Measurements from ENCODE around the gene GAS1. TPM values are rescaled to one million over a fixed set of nuclear protein-coding genes. Genes with fewer than 3 reads are reported as not detected.

Gene GAS1
- total and polyA plus RNA-seq, 4 donors: 3.6 to 111 (median 57.2) TPM

- Histone ChIP-seq H3K4me1 (ENCODE audit: control insufficient read depth in 1 of 2, insufficient read depth in 2 of 2, low read length in 2 of 2) (no peaks in the 10 kb centered on the region), H3K27me3 (ENCODE audit: control insufficient read depth in 1 of 2, insufficient read depth in 2 of 2, low read length in 1 of 2) (no peaks in the 10 kb centered on the region), H3K4me3 (ENCODE audit: low read length in 2 of 2) (no peak overlapping the region), H3K27ac (ENCODE audit: low read depth in 1 of 2, low read length in 2 of 2) (no peak overlapping the region), H3K36me3 (ENCODE audit: control insufficient read depth in 1 of 2, insufficient read depth in 2 of 2, low read length in 1 of 2) (no peaks in the 10 kb centered on the region), H3K9me3 (ENCODE audit: control insufficient read depth, low read length) (no peaks in the 10 kb centered on the region)
- no peak for DNase-seq
- 29 to 36% methylated on average over 4 of the region's 4 CpGs for WGBS, 2 donors
- intact Hi-C loops (cut with DNase I): no loop called here
- ATAC-seq (ENCODE audit: low FRiP score): no peak
Measured at GRCh38 chr9:86983249-86983619, 35.9 kb upstream of the GAS1 start.

GRCh38 chr9:86980802-86981201 lies 33.5 kb upstream of the GAS1 start:
- no peak for DNase-seq
- H3K4me3 ChIP-seq (ENCODE audit: low read length in 2 of 2): no peak overlapping the region
- H3K36me3 ChIP-seq (ENCODE audit: control insufficient read depth in 1 of 2, insufficient read depth in 2 of 2, low read length in 1 of 2): no peaks in the 10 kb centered on the region
- 87 to 92% methylated on average over 3 of the region's 3 CpGs for WGBS, 2 donors
- ATAC-seq (ENCODE audit: low FRiP score): no peak
- no peaks in the 10 kb centered on the region for H3K9me3 ChIP-seq (ENCODE audit: control insufficient read depth, low read length)
- intact Hi-C loops (cut with DNase I): no loop called here
- H3K27ac ChIP-seq (ENCODE audit: low read depth in 1 of 2, low read length in 2 of 2): no peak overlapping the region
- no peaks in the 10 kb centered on the region for H3K4me1 ChIP-seq (ENCODE audit: control insufficient read depth in 1 of 2, insufficient read depth in 2 of 2, low read length in 2 of 2)
- H3K27me3 ChIP-seq (ENCODE audit: control insufficient read depth in 1 of 2, insufficient read depth in 2 of 2, low read length in 1 of 2): no peaks in the 10 kb centered on the region

- no peak for ATAC-seq (ENCODE audit: low FRiP score)
- Histone ChIP-seq H3K27ac (ENCODE audit: low read depth in 1 of 2, low read length in 2 of 2) (no peak overlapping the region), H3K4me1 (ENCODE audit: control insufficient read depth in 1 of 2, insufficient read depth in 2 of 2, low read length in 2 of 2) (no peaks in the 10 kb centered on the region), H3K36me3 (ENCODE audit: control insufficient read depth in 1 of 2, insufficient read depth in 2 of 2, low read length in 1 of 2) (no peaks in the 10 kb centered on the region), H3K4me3 (ENCODE audit: low read length in 2 of 2) (no peak overlapping the region), H3K9me3 (ENCODE audit: control insufficient read depth, low read length) (no peaks in the 10 kb centered on the region), H3K27me3 (ENCODE audit: control insufficient read depth in 1 of 2, insufficient read depth in 2 of 2, low read length in 1 of 2) (no peaks in the 10 kb centered on the region)
- WGBS, 2 donors: 96% methylated on average over 1 of the region's 1 CpG
- no peak for DNase-seq
- intact Hi-C loops (cut with DNase I): no loop called here
Measured at GRCh38 chr9:86979657-86980056, 32.4 kb upstream of the GAS1 start.

- no peaks in the 10 kb centered on the region for H3K4me1 ChIP-seq (ENCODE audit: control insufficient read depth in 1 of 2, insufficient read depth in 2 of 2, low read length in 2 of 2)
- no peaks in the 10 kb centered on the region for H3K9me3 ChIP-seq (ENCODE audit: control insufficient read depth, low read length)
- DNase-seq (no peak), ATAC-seq (ENCODE audit: low FRiP score) (no peak)
- no peaks in the 10 kb centered on the region for H3K27me3 ChIP-seq (ENCODE audit: control insufficient read depth in 1 of 2, insufficient read depth in 2 of 2, low read length in 1 of 2)
- no peak overlapping the region for H3K27ac ChIP-seq (ENCODE audit: low read depth in 1 of 2, low read length in 2 of 2)
- no peaks in the 10 kb centered on the region for H3K36me3 ChIP-seq (ENCODE audit: control insufficient read depth in 1 of 2, insufficient read depth in 2 of 2, low read length in 1 of 2)
- no peak overlapping the region for H3K4me3 ChIP-seq (ENCODE audit: low read length in 2 of 2)
- intact Hi-C loops (cut with DNase I): no loop called here
- 77 to 82% methylated on average over 6 of the region's 6 CpGs for WGBS, 2 donors
Measured at GRCh38 chr9:86978922-86979474, 31.7 kb upstream of the GAS1 start.

DNA sequence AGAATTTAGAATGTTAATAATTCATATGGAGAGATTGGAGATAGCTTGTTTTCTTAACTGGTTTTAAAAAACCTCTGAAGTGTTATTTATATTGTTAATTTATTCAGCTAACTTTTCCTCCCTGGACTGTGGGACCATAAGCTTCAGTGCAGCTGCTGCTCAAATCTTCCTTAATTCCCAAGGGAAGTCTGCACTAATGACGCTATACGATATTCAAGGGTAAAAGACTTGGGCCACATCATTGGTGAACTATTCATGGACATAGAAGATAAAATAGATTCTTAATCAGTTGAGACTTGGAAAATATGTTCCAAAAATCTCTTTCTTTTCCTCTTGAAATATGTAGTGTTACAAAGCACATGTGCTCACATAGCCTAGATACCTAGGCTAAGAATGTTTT lies 31.1 kb upstream of the GAS1 start:
- ATAC-seq (ENCODE audit: low FRiP score) (no peak), DNase-seq (no peak)
- Histone ChIP-seq H3K4me1 (ENCODE audit: control insufficient read depth in 1 of 2, insufficient read depth in 2 of 2, low read length in 2 of 2) (no peaks in the 10 kb centered on the region), H3K27ac (ENCODE audit: low read depth in 1 of 2, low read length in 2 of 2) (no peak overlapping the region), H3K9me3 (ENCODE audit: control insufficient read depth, low read length) (no peaks in the 10 kb centered on the region), H3K4me3 (ENCODE audit: low read length in 2 of 2) (no peak overlapping the region), H3K36me3 (ENCODE audit: control insufficient read depth in 1 of 2, insufficient read depth in 2 of 2, low read length in 1 of 2) (no peaks in the 10 kb centered on the region), H3K27me3 (ENCODE audit: control insufficient read depth in 1 of 2, insufficient read depth in 2 of 2, low read length in 1 of 2) (no peaks in the 10 kb centered on the region)
- intact Hi-C loops (cut with DNase I): no loop called here
- WGBS, 2 donors: 75 to 79% methylated on average over 2 of the region's 2 CpGs

DNA sequence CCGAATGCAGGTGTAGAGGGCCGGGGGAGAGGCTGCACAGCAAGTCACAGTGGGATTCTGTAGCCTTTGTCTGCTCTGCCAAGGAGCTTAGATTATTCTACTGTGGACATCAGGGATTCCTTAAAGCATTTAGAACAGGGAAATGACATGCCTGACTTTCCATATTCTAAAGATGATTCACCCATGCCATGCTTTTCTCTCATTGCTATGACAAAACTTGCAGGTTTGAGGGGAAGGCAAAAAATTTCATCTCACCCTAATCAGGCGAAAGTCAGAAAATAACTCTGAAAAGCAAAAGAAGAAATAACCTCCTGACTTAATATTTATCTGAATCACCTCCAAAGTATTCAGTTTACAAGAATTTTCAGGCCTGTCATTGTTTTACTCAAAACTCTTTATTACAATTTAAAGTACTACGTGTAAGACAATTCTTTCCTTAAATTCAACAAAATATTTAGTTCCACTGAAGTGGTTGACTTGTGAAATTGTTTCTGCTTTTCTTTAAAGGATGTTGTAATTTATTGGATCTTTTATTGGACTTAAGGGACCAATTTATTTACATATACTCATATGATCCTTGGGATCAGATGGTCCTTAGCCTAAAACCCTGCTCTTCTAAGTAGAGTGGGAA lies 30.0 kb upstream of the GAS1 start:
- Histone ChIP-seq H3K4me3 (ENCODE audit: low read length in 2 of 2) (no peak overlapping the region), H3K9me3 (ENCODE audit: control insufficient read depth, low read length) (no peaks in the 10 kb centered on the region), H3K27me3 (ENCODE audit: control insufficient read depth in 1 of 2, insufficient read depth in 2 of 2, low read length in 1 of 2) (no peaks in the 10 kb centered on the region), H3K27ac (ENCODE audit: low read depth in 1 of 2, low read length in 2 of 2) (no peak overlapping the region), H3K4me1 (ENCODE audit: control insufficient read depth in 1 of 2, insufficient read depth in 2 of 2, low read length in 2 of 2) (no peaks in the 10 kb centered on the region), H3K36me3 (ENCODE audit: control insufficient read depth in 1 of 2, insufficient read depth in 2 of 2, low read length in 1 of 2) (no peaks in the 10 kb centered on the region)
- DNase-seq: no peak
- ATAC-seq (ENCODE audit: low FRiP score): no peak
- 95 to 98% methylated on average over 4 of the region's 4 CpGs for WGBS, 2 donors
- intact Hi-C loops (cut with DNase I): no loop called here

DNA sequence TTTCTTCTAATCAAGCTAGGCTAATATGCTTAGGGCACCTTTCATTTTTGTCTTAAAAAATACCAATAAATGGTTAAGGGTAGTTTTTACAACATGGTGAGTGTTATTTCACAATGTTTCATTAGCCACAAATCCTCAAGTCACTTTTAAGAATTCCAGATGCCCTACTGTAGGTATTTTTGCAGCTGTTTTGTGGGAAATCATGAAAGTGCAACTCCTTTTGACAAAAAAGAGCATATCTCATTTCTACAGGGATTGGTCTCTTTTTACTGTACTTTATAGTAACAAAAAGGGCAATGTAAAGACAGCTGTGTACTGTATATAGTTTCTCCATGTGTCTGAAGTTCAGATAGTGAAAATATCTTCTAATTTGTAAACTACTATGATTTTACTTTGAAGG lies 28.3 kb upstream of the GAS1 start:
- no peaks in the 10 kb centered on the region for H3K9me3 ChIP-seq (ENCODE audit: control insufficient read depth, low read length)
- ATAC-seq (ENCODE audit: low FRiP score) (no peak), DNase-seq (no peak)
- no peak overlapping the region for H3K4me3 ChIP-seq (ENCODE audit: low read length in 2 of 2)
- H3K4me1 ChIP-seq (ENCODE audit: control insufficient read depth in 1 of 2, insufficient read depth in 2 of 2, low read length in 2 of 2): no peaks in the 10 kb centered on the region
- H3K27me3 ChIP-seq (ENCODE audit: control insufficient read depth in 1 of 2, insufficient read depth in 2 of 2, low read length in 1 of 2): no peaks in the 10 kb centered on the region
- intact Hi-C loops (cut with DNase I): no loop called here
- H3K27ac ChIP-seq (ENCODE audit: low read depth in 1 of 2, low read length in 2 of 2): no peak overlapping the region
- H3K36me3 ChIP-seq (ENCODE audit: control insufficient read depth in 1 of 2, insufficient read depth in 2 of 2, low read length in 1 of 2): no peaks in the 10 kb centered on the region

DNA sequence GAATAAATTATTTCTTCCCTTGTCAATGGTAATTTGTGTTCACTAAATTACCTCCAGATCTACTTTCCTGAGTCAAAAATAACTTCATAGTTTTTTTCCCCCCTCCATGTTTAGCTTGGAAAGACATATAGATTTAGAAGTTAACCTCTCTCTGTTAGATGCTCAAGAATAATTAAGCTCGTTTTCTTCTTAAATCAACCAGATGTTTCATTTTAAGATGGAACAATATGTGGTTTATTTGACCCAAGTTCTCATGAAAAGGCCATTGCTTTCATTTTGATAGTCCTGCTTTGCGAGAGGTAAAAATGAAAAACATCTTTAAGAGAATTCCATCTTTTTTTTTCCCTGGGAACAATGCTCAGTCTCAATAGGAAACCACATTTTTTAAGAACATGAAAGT lies 27.7 kb upstream of the GAS1 start:
- H3K4me3 ChIP-seq (ENCODE audit: low read length in 2 of 2): no peak overlapping the region
- H3K9me3 ChIP-seq (ENCODE audit: control insufficient read depth, low read length): no peaks in the 10 kb centered on the region
- intact Hi-C loops (cut with DNase I): no loop called here
- ATAC-seq (ENCODE audit: low FRiP score) (no peak), DNase-seq (no peak)
- no peaks in the 10 kb centered on the region for H3K27me3 ChIP-seq (ENCODE audit: control insufficient read depth in 1 of 2, insufficient read depth in 2 of 2, low read length in 1 of 2)
- WGBS, 2 donors: 76 to 81% methylated on average over 2 of the region's 2 CpGs
- no peaks in the 10 kb centered on the region for H3K36me3 ChIP-seq (ENCODE audit: control insufficient read depth in 1 of 2, insufficient read depth in 2 of 2, low read length in 1 of 2)
- no peaks in the 10 kb centered on the region for H3K4me1 ChIP-seq (ENCODE audit: control insufficient read depth in 1 of 2, insufficient read depth in 2 of 2, low read length in 2 of 2)
- no peak overlapping the region for H3K27ac ChIP-seq (ENCODE audit: low read depth in 1 of 2, low read length in 2 of 2)

DNA sequence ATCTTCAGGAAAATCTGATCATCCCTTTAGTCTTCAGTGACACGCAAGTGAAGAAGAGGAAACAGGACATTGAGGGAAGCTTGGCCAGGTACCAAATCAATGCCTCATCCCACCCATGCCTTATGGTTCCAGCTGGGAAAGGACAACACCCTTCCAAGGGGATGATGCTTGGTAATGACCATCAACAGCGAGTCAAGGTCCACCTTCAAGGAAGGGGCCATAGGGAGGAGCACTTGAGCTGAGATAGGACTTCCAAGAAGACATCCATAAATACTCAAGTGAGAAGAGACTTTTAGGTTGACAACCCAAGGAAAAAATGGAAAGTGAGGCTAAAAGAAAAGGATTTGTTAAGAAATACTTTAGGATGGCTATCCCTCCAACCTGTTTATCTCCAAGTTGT lies 27.1 kb upstream of the GAS1 start:
- intact Hi-C loops (cut with DNase I): no loop called here
- 97 to 100% methylated on average over 2 of the region's 2 CpGs for WGBS, 2 donors
- Histone ChIP-seq H3K27me3 (ENCODE audit: control insufficient read depth in 1 of 2, insufficient read depth in 2 of 2, low read length in 1 of 2) (no peaks in the 10 kb centered on the region), H3K27ac (ENCODE audit: low read depth in 1 of 2, low read length in 2 of 2) (no peak overlapping the region), H3K36me3 (ENCODE audit: control insufficient read depth in 1 of 2, insufficient read depth in 2 of 2, low read length in 1 of 2) (no peaks in the 10 kb centered on the region), H3K9me3 (ENCODE audit: control insufficient read depth, low read length) (no peaks in the 10 kb centered on the region), H3K4me3 (ENCODE audit: low read length in 2 of 2) (no peak overlapping the region), H3K4me1 (ENCODE audit: control insufficient read depth in 1 of 2, insufficient read depth in 2 of 2, low read length in 2 of 2) (no peaks in the 10 kb centered on the region)
- ATAC-seq (ENCODE audit: low FRiP score): no peak
- DNase-seq: no peak

All from aorta (tissue), 5 donors.